CD4-positive, alpha-beta memory T cell (primary cell): ENCODE measurements around the gene DENND5A. TPM values are rescaled to one million over a fixed set of nuclear protein-coding genes. Genes with fewer than 3 reads are reported as not detected.

ENCODE experiments used
- CTCF ChIA-PET: fragments of 350-600 bp; sonication (Branson Sonifier 250); formaldehyde crosslinking; loops from one replicate; lab custom pipeline; 2021; ENCODE audit warnings: inconsistent platforms; ENCODE audit not compliant: partially characterized antibody; lab: Charles Lee
- POLR2A ChIA-PET: fragments of 350-600 bp; sonication (Branson Sonifier 250); formaldehyde crosslinking; loops from one replicate; lab custom pipeline; 2021; ENCODE audit not compliant: partially characterized antibody; lab: Charles Lee
- DNase-seq, 5 donors: peaks; one replicate each; pipeline versions ENCODE4 v3.0.0 to v3.0.0-alpha.2; 2020 to 2022; ENCODE audit warnings: mixed read lengths in 1 of 5
- H3K27ac ChIP-seq: one replicate; pipeline ENCODE4 v1.7.0; 2013; ENCODE audit warnings: low read depth, low read length
- H3K27me3 ChIP-seq: 2 replicates; pipeline ENCODE4 v1.7.0; 2013; ENCODE audit warnings: mild to moderate bottlenecking, low read length, moderate library complexity; ENCODE audit not compliant: insufficient read depth
- H3K36me3 ChIP-seq: 2 replicates; pipeline ENCODE4 v1.7.0; 2013; ENCODE audit warnings: mild to moderate bottlenecking, low read length, moderate library complexity; ENCODE audit not compliant: insufficient read depth
- H3K4me1 ChIP-seq: 2 replicates; pipeline ENCODE4 v1.7.0; 2013; ENCODE audit warnings: mild to moderate bottlenecking, low read length, moderate library complexity; ENCODE audit not compliant: insufficient read depth
- H3K4me3 ChIP-seq, 2 donors: one replicate each; pipeline ENCODE4 v1.7.0; 2013; ENCODE audit warnings: low read length in 2 of 2, mild to moderate bottlenecking in 1 of 2
- H3K9me3 ChIP-seq, 2 donors: one replicate each; pipeline ENCODE4 v1.7.0; 2013; ENCODE audit warnings: low read length in 2 of 2, control low read depth in 1 of 2; ENCODE audit not compliant: control insufficient read depth in 1 of 2
- H3K27ac Mint-ChIP-seq, 7 donors: one replicate each; pipeline ENCODE4 v1.8.0; 2020 to 2021; ENCODE audit warnings: mixed read lengths in 7 of 7, mild to moderate bottlenecking in 6 of 7, inconsistent platforms in 3 of 7, moderate library complexity in 3 of 7
- H3K27me3 Mint-ChIP-seq, 2 donors: one replicate each; pipeline ENCODE4 v1.8.0; 2020 to 2021; ENCODE audit warnings: mixed read lengths in 2 of 2
- H3K36me3 Mint-ChIP-seq, 2 donors: one replicate each; pipeline ENCODE4 v1.8.0; 2020 to 2021; ENCODE audit warnings: mixed read lengths in 2 of 2, inconsistent platforms in 1 of 2, mild to moderate bottlenecking in 1 of 2
- H3K4me1 Mint-ChIP-seq, 4 donors: one replicate each; pipeline ENCODE4 v1.8.0; 2020 to 2021; ENCODE audit warnings: mixed read lengths in 4 of 4, mild to moderate bottlenecking in 1 of 4
- H3K4me3 Mint-ChIP-seq, 8 donors: one replicate each; pipeline ENCODE4 v1.8.0; 2020 to 2021; ENCODE audit warnings: mixed read lengths in 8 of 8, mild to moderate bottlenecking in 7 of 8, moderate library complexity in 6 of 8, inconsistent platforms in 3 of 8
- H3K9me3 Mint-ChIP-seq, 8 donors: one replicate each; pipeline ENCODE4 v1.8.0; 2020 to 2021; ENCODE audit warnings: mixed read lengths in 8 of 8, mild to moderate bottlenecking in 5 of 8, inconsistent platforms in 3 of 8, moderate library complexity in 1 of 8
- intact Hi-C: fragments of 100-400 bp; cut with micrococcal nuclease; formaldehyde crosslinking; loops from one replicate; pipeline ENCODE4 v1.15.1; 2023
- microRNA-seq: library from miRNA; unstranded; fragments of <30 nt; microRNA quantifications from one replicate; pipeline ENCODE4 v1.2.0, GENCODE V29; 2021; ENCODE audit warnings: borderline replicate concordance, borderline number of aligned reads, borderline microRNAs expressed, mixed read lengths
- polyA plus RNA-seq, 2 donors: library from polyadenylated mRNA; unstranded; fragments of 300-500 nt; fragmentation: Illumina TruSeq; gene quantifications; one replicate each; pipeline ENCODE4 v1.2.3, GENCODE V29; 2021
- total RNA-seq, 2 experiments: library from RNA; stranded (reverse); gene quantifications; one replicate each; pipeline ENCODE4 v1.2.3, GENCODE V29; 2021

Gene DENND5A
- total and polyA plus RNA-seq, 4 experiments from 2014 or later = 14.5 to 61.9 (median 49.1) TPM

DNA sequence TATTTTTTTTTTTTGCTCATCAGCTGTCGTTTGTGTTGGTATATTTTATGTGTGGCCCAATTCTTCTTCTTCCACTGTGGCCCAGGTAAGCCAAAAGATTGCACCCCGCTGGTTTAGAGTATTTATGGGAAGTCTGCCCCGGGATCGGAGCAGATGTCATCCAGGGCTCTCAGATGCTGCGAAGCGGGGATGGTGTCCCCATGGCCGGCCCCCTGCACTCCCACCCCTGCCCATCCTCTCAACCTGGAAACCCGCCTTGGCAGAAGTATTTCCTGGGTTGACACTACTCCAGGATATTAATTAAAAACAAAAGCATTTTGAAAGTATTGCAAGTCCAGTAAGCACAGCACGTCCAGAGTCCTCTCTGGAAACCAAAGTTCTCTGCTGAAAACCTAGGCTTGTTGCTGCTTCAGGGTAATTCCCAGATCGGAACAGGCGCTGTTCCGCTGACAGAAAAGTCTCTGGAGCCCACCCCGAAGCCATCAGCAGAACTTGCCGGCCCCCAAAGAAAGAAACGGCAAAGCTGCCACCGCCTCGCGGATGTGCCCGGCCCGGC is 174.6 kb downstream of the DENND5A start:
- no peaks in the 10 kb centered on the region for H3K9me3 ChIP-seq
- Mint-ChIP-seq H3K9me3 (peaks cover 0 to 3% (median 0%) of the 10 kb centered on the region in 8 donors), H3K27me3 (peaks cover 43 to 59% of the 10 kb centered on the region in 2 donors), H3K4me1 (peaks cover 4 to 10% (median 6%) of the 10 kb centered on the region in 4 donors), H3K36me3 (peaks cover 0 to 3% of the 10 kb centered on the region in 2 donors), H3K27ac (no peak overlapping the region), H3K4me3 (peak overlapping the region; percentile 31 to 73 (median 62))
- intact Hi-C loops = no loop called here
- no peak overlapping the region for H3K4me3 ChIP-seq
- no peak for DNase-seq
- no peak overlapping the region for H3K27ac ChIP-seq
- H3K4me1 ChIP-seq = no peaks in the 10 kb centered on the region
- peaks cover 15% of the 10 kb centered on the region for H3K27me3 ChIP-seq
- ChIA-PET CTCF (no interaction called here), POLR2A (no interaction called here)
- H3K36me3 ChIP-seq = no peaks in the 10 kb centered on the region

DNA sequence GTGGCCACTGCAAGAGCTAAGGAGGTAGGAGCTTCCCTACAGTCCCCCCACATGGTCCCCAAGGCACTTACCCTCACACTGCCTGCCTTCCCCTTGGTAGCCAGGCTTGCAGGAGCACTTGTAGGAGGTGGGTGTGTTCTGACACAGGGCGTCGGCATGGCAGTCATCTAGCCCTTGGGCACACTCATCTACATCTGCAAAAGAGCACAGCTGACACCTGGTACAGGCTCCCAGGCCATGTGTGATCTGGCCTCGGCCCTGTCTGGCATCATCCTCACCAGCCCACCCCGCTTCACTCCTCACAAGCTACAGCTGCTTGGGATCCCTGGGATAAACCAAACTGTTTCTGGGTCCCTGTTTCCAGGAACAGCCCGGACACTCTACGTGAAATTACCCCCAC is 175.5 kb downstream of the DENND5A start:
- Histone ChIP-seq H3K4me1 (no peaks in the 10 kb centered on the region), H3K36me3 (no peaks in the 10 kb centered on the region), H3K4me3 (no peak overlapping the region), H3K27me3 (peaks cover 15% of the 10 kb centered on the region), H3K27ac (no peak overlapping the region), H3K9me3 (no peaks in the 10 kb centered on the region)
- POLR2A ChIA-PET = no interaction called here
- CTCF ChIA-PET = interaction anchor here (0.6 kb wide), 1 partner anchor 85 kb away, joined by 4 read pairs; no protein-coding TSS in a partner anchor
- intact Hi-C loops = no loop called here
- peaks cover 4 to 10% (median 6%) of the 10 kb centered on the region in 4 donors for H3K4me1 Mint-ChIP-seq
- H3K9me3 Mint-ChIP-seq = peaks cover 0 to 3% (median 0%) of the 10 kb centered on the region in 8 donors
- H3K27me3 Mint-ChIP-seq = peaks cover 39 to 53% of the 10 kb centered on the region in 2 donors
- DNase-seq = no peak
- no peak overlapping the region for H3K27ac Mint-ChIP-seq
- H3K36me3 Mint-ChIP-seq = peaks cover 0 to 3% of the 10 kb centered on the region in 2 donors
- no peak overlapping the region for H3K4me3 Mint-ChIP-seq

DNA sequence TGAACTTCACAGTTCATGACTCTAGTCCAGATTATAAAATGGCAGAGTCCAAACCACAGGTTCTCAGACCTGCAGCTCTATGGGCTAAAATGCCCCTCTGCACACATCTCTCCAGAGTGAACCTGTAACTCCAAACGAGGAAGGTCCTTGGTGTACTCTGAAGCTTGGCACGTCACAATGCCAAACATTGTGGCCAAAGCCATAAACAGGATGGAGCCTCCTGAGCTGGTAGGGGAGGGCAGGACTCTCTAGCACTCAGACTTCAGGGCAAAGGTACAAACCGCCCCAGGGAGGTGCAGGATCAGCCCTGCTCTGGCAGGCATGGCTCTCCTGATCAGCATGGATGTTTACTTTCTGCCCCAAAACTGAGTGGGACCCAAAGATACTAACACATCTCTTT is 176.1 kb downstream of the DENND5A start:
- POLR2A ChIA-PET = no interaction called here

More for the DNA sequence above, 176.1 kb downstream of the DENND5A start:
- no peaks in the 10 kb centered on the region for H3K4me1 ChIP-seq
- peaks cover 15% of the 10 kb centered on the region for H3K27me3 ChIP-seq
- Mint-ChIP-seq H3K27me3 (peaks cover 38 to 50% of the 10 kb centered on the region in 2 donors), H3K4me3 (peak overlapping the region in 2 of 8 donors; percentile 15 to 30), H3K36me3 (peaks cover 0 to 3% of the 10 kb centered on the region in 2 donors), H3K4me1 (peaks cover 4 to 10% (median 6%) of the 10 kb centered on the region in 4 donors), H3K27ac (no peak overlapping the region), H3K9me3 (peaks cover 0 to 3% (median 0%) of the 10 kb centered on the region in 8 donors)
- H3K36me3 ChIP-seq = no peaks in the 10 kb centered on the region
- no peak for DNase-seq
- H3K27ac ChIP-seq = no peak overlapping the region
- no peaks in the 10 kb centered on the region for H3K9me3 ChIP-seq
- CTCF ChIA-PET = interaction anchor here (0.6 to 1.3 kb wide), 3 partner anchors 73 to 445 kb away, joined by 3 to 4 read pairs (median 3); no protein-coding TSS in a partner anchor
- intact Hi-C loops = no loop called here
- H3K4me3 ChIP-seq = no peak overlapping the region

Small RNA genes within 50 kb of the gene (microRNA-seq; reads per million reads assigned to microRNA genes)
- gene MIR5691 = not detected

Other genes with a start within 250 kb of the DENND5A start
- under 1 TPM in 1 of 2 experiments, not detected in 1; 0.64 TPM for gene SCUBE2, start 173.8 kb downstream of the DENND5A start, total RNA-seq
- gene SCUBE2, start 173.8 kb downstream of the DENND5A start, polyA plus RNA-seq = not detected
- 10 to 100 TPM; 53.3 to 54.7 TPM for gene TMEM41B, start 49.2 kb upstream of the DENND5A start, total RNA-seq
- 1 to 10 TPM; 6.2 to 9.4 TPM for gene TMEM41B, start 49.2 kb upstream of the DENND5A start, polyA plus RNA-seq
- gene IPO7, start 119.3 kb upstream of the DENND5A start, total RNA-seq = 10 to 100 TPM; 63.4 to 67.0 TPM
- 10 to 100 TPM in 1 of 2 donors, 1 to 10 TPM in 1; 7.9 to 11.6 TPM for gene IPO7, start 119.3 kb upstream of the DENND5A start, polyA plus RNA-seq
- 10 to 100 TPM; 50.5 to 51.1 TPM for gene ZNF143, start 195.7 kb upstream of the DENND5A start, total RNA-seq
- 10 to 100 TPM; 41.7 to 54.6 TPM for gene ZNF143, start 195.7 kb upstream of the DENND5A start, polyA plus RNA-seq